ENCODE data around the gene ZNF283.

ZNF283 gene

GRCh38 chr19:43826787-43827754 is at the start of gene ZNF283:
TSS of gene ZNF283 (plus strand) at chr19:43827321. CDS start at chr19:43833505, 6,184 bp downstream.
- peak within 1 kb of the TSS; percentile 80 for H3K27ac ChIP-seq
- TF ChIP-seq CTCF (conservative IDR thresholded peaks at IDR 0.05), result no peak

- H3K27ac ChIP-seq, result no peak overlapping the region
- TF ChIP-seq CTCF (conservative IDR thresholded peaks at IDR 0.05), result no peak
These were observed 48.5 kb upstream of the ZNF283 start for GRCh38 chr19:43778651-43779050.

GRCh38 chr19:43779147-43779819 is 47.8 kb upstream of the ZNF283 start:
- no peak overlapping the region for H3K27ac ChIP-seq
- no peak for TF ChIP-seq CTCF (conservative IDR thresholded peaks at IDR 0.05)

DNA sequence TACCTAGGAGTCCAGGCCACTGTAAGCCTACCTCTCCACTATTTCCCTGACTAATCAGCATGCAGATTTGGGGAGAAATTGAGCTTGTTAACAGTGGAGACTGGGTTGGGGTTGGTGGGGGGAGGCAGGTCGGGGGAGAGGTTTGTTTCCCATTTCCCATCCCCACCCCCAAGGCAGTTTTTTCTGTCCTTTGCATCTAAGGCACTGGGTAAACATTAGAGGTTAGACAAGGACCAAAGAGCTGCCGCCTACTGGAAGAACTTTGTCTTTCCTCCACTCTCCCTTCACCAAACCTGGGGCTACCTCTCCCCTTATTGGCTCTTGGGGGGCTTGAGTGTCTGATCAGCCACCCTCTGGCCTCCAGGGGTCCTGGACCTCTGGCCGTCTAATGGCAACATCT is 47.3 kb upstream of the ZNF283 start:
- H3K27ac ChIP-seq, result no peak overlapping the region
- TF ChIP-seq CTCF (conservative IDR thresholded peaks at IDR 0.05), result 0 out of 2 replicates have a peak, but pooled peaks have one; percentile 8

- no peak for TF ChIP-seq CTCF (conservative IDR thresholded peaks at IDR 0.05)
- no peak within 1 kb of the TSS for H3K27ac ChIP-seq
These were observed 46.2 kb upstream of the ZNF283 start, which contains the start of gene KCNN4 for GRCh38 chr19:43780706-43781525. TSS of gene KCNN4 (minus strand) at chr19:43780973. CDS start at chr19:43780861, 112 bp downstream.

GRCh38 chr19:43781630-43782310 is 45.4 kb upstream of the ZNF283 start:
- no peak overlapping the region for H3K27ac ChIP-seq
- TF ChIP-seq CTCF (conservative IDR thresholded peaks at IDR 0.05), result no peak

Data from VCaP (cell line).